Osteoblast (primary cell): ENCODE results near the gene CPSF7. TPM values are rescaled to one million over a fixed set of nuclear protein-coding genes. Genes with fewer than 3 reads are reported as not detected.

Experiments
- DNase-seq: peaks from one replicate; pipeline ENCODE4 v3.0.0; 2011; ENCODE audit warnings: low spot score, mixed read lengths; ENCODE audit not compliant: insufficient read length; ENCODE audit errors: missing footprints
- H2AFZ ChIP-seq: 2 replicates; pipeline ENCODE4 v1.6.0; 2011; ENCODE audit warnings: mild to moderate bottlenecking, low read length
- H3K27ac ChIP-seq: 2 replicates; pipeline ENCODE4 v1.5.1; 2011; ENCODE audit warnings: mild to moderate bottlenecking, low read depth, low read length, moderate library complexity
- H3K27me3 ChIP-seq: 2 replicates; pipeline ENCODE4 v1.6.0; 2012; ENCODE audit warnings: mild to moderate bottlenecking, control low read depth, inconsistent platforms, low read length, moderate library complexity; ENCODE audit not compliant: insufficient read depth
- H3K36me3 ChIP-seq: 2 replicates; pipeline ENCODE4 v1.5.1; 2011; ENCODE audit warnings: mild to moderate bottlenecking, low read length, control low read depth, moderate library complexity; ENCODE audit not compliant: insufficient read depth
- H3K4me1 ChIP-seq: 2 replicates; pipeline ENCODE4 v1.5.1; 2011; ENCODE audit warnings: mild to moderate bottlenecking, low read length, control low read depth, moderate library complexity; ENCODE audit not compliant: insufficient read depth
- H3K4me2 ChIP-seq: 2 replicates; pipeline ENCODE4 v1.6.0; 2011; ENCODE audit warnings: mild to moderate bottlenecking, low read length; ENCODE audit not compliant: insufficient read depth
- H3K4me3 ChIP-seq: fragments of 200-600 bp; sonication (generic); 3 replicates; pipeline ENCODE4 v1.5.1; 2012; ENCODE audit warnings: mild to moderate bottlenecking, low read length, inconsistent platforms; ENCODE audit not compliant: insufficient read depth
- H3K79me2 ChIP-seq: 2 replicates; pipeline ENCODE4 v1.6.0; 2012; ENCODE audit warnings: mild to moderate bottlenecking, low read length, control low read depth, inconsistent platforms; ENCODE audit not compliant: insufficient read depth
- H3K9me3 ChIP-seq: 2 replicates; pipeline ENCODE4 v1.5.1; 2011; ENCODE audit warnings: low read depth, low read length, control low read depth
- H4K20me1 ChIP-seq: 2 replicates; pipeline ENCODE4 v1.6.0; 2012; ENCODE audit warnings: mild to moderate bottlenecking, low read length, control low read depth; ENCODE audit not compliant: insufficient read depth
- small RNA-seq: library from RNA; depleted of rRNA; stranded (forward); fragments of <200 nt; gene quantifications from one replicate; pipeline ENCODE3, GENCODE V24; 2012
- total RNA-seq: library from RNA; depleted of rRNA; stranded (reverse); fragments of >200 nt; gene quantifications from 2 replicates; pipeline ENCODE4 v1.2.3, GENCODE V29; 2012
- TF ChIP-seq, protein P1 (sequence below): IDR thresholded peaks from 2 replicates; pipeline ENCODE4 v1.5.1; 2011; ENCODE audit warnings: mild to moderate bottlenecking, low read depth, low read length, moderate library complexity; ENCODE audit errors: extremely low read depth

The CPSF7 gene
- total RNA-seq, 1 donor: 29.0 TPM

DNA sequence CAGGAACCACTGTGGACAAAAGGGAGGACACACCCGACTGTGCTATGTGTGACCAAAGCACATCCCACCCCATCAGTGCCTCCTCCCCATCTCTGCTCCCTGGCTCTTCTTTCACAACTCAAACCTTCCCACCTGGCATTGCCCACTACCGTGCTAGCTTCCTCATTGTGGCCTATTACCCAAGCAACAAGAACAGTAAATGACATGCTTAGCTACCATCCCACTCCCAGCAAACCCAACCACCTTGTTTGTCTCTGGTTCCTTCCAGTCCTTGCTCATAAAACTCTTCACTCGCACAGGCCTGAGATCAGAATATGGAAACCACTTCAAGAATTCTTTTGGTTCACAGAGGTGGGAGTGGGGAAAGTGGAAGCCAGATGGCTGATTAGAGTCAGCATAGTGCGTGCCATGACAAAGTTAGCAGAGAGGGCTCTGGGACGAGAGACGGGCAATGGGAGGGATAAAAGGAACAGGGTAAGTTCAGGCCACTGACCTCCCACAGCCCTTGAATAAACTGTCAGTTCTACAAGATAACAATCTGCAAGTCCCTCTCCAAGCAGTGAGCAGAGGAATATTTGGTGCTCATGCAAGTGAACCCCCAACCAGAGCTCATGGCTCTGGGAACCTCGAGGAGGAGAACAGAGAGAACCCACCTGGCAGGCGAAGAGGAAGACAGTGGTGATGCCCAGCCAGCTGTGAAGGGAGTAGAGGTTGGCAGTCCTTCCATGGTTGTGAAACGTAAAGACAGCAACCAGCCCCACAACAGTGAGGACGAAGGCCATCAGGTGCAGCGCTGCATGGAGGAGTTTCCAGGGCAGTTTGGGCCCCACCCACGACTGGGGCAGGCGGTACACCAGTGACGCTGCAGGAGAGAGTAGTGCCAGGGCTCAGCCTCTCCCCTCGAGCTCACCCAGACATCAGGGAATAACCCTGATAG, 76.4 kb downstream of the CPSF7 start:
- TF ChIP-seq, protein P1, sequence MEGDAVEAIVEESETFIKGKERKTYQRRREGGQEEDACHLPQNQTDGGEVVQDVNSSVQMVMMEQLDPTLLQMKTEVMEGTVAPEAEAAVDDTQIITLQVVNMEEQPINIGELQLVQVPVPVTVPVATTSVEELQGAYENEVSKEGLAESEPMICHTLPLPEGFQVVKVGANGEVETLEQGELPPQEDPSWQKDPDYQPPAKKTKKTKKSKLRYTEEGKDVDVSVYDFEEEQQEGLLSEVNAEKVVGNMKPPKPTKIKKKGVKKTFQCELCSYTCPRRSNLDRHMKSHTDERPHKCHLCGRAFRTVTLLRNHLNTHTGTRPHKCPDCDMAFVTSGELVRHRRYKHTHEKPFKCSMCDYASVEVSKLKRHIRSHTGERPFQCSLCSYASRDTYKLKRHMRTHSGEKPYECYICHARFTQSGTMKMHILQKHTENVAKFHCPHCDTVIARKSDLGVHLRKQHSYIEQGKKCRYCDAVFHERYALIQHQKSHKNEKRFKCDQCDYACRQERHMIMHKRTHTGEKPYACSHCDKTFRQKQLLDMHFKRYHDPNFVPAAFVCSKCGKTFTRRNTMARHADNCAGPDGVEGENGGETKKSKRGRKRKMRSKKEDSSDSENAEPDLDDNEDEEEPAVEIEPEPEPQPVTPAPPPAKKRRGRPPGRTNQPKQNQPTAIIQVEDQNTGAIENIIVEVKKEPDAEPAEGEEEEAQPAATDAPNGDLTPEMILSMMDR: no peak
- Histone ChIP-seq H4K20me1 (peaks cover 10% of the 10 kb centered on the region), H3K79me2 (peaks cover 8% of the 10 kb centered on the region), H3K4me1 (no peaks in the 10 kb centered on the region), H3K27me3 (no peaks in the 10 kb centered on the region), H3K36me3 (peaks cover 66% of the 10 kb centered on the region), H3K4me2 (no peak overlapping the region), H3K27ac (no peak overlapping the region), H2AFZ (no peak overlapping the region), H3K4me3 (no peak overlapping the region), H3K9me3 (no peaks in the 10 kb centered on the region)
- peak; percentile 58 for DNase-seq

Small RNAs within 50 kb of the gene (small RNA-seq; reads per million reads assigned to genes)
- not detected for gene RN7SL23P

Other genes with a start within 250 kb of the CPSF7 start
- gene PGA3, start 226.5 kb downstream of the CPSF7 start, total RNA-seq: not detected in 2 replicates
- not detected in 2 replicates for gene PGA4, start 207.6 kb downstream of the CPSF7 start, total RNA-seq
- gene PGA5, start 188.8 kb downstream of the CPSF7 start, total RNA-seq: not detected in 2 replicates
- 4.7 and 6.2 TPM in 2 replicates for gene VWCE, start 134.7 kb downstream of the CPSF7 start, total RNA-seq
- 330 and 331 TPM in 2 replicates for gene DDB1, start 96.9 kb downstream of the CPSF7 start, total RNA-seq
- 21.8 and 30.0 TPM in 2 replicates for gene TKFC, start 96.7 kb downstream of the CPSF7 start, total RNA-seq
- gene CYB561A3, start 68.1 kb downstream of the CPSF7 start, total RNA-seq: 149 and 151 TPM in 2 replicates
- gene TMEM138, start 67.6 kb downstream of the CPSF7 start, total RNA-seq: 41.3 and 48.3 TPM in 2 replicates
- gene TMEM216, start 37.4 kb downstream of the CPSF7 start, total RNA-seq: 5.8 and 8.3 TPM in 2 replicates
- 37.7 and 46.3 TPM in 2 replicates for gene SDHAF2, start 149 bp upstream of the CPSF7 start, total RNA-seq
- gene LRRC10B, start 78.8 kb upstream of the CPSF7 start, total RNA-seq: under 0.01 TPM in 2 replicates
- gene SYT7, start 151.1 kb upstream of the CPSF7 start, total RNA-seq: 3.6 and 6.8 TPM in 2 replicates